ENCODE measurements around the gene PARP6.

The PARP6 gene

GRCh38 chr15:72272213-72272996 lies at the start of gene PARP6:
Gene PARP6 (minus strand): TSS chr15:72272554. CDS start chr15:72267477, 5,077 bp downstream.
- peak; percentile 98 to 99 (median 98) for DNase-seq (ENCODE audit: low read depth in 3 of 3)

DNA sequence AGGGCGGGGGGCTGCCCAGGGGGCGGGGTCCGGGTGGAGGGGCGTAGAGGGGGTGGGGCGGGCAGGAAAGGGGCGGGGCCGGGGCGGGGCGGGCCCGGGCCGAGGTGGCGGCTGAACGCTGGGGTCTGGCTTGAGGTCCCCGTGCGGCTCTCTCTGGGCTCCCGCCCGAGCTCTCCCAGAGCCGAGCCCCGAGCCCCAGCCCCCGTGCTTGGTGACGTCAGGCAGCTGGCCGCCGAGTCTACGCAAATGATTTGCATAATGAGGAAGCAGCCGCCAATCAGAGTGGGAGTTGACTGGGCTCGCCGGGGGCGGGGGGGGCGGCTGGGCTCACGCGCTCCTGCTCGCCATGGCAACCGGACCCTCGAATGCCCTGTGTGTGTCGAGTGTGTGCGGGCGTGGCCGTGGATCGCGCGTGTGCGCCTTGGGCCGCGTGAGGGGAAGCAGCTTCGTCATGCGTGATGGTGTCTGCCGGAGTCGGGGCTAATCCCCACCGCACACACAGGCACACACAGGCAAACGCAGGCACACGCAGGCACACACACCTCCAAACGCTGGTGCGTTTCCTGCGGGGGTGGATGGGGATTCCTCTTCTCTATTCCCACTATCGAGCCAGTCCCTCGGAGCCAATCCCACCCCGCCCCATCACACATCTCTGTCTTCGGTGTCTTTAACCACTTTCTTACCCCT lies 47.8 kb upstream of the PARP6 start, which contains the start of gene CELF6:
TSS of gene CELF6 (minus strand) at position 173 of the 687 bp plus-strand sequence. CDS start 283 bp downstream, outside the sequence.
- peak; percentile 47 to 70 (median 52) for DNase-seq (ENCODE audit: low read depth in 3 of 3)

- peak in 1 of 3 experiments; percentile 26 for DNase-seq (ENCODE audit: low read depth in 3 of 3)
These were observed 47.1 kb upstream of the PARP6 start for GRCh38 chr15:72319360-72319984.

- no peak for DNase-seq (ENCODE audit: low read depth in 3 of 3)
These were observed 46.1 kb upstream of the PARP6 start for GRCh38 chr15:72318408-72318942.

- DNase-seq (ENCODE audit: low read depth in 3 of 3) = no peak
These were observed 43.5 kb upstream of the PARP6 start for GRCh38 chr15:72315706-72316370.

DNA sequence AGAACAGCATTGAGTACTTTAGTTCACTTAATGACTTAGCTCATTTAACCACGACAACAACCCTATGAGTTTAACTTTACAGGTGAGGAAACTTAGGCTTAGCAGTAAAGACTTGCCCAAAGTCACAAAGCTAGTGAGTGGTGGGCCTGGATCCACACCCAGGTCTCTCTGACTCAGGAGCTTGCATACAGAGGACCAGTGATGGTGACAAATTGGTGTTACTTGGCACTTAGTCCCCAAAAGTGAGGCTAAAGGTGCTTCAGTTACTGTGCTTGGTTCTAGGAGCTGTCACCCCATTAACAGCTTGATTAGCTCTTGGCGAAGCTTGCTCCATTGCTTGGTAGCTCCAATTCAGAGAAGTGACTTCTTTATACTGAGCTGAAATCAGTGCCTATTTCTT lies 41.5 kb upstream of the PARP6 start:
- DNase-seq (ENCODE audit: low read depth in 3 of 3) = no peak

DNA sequence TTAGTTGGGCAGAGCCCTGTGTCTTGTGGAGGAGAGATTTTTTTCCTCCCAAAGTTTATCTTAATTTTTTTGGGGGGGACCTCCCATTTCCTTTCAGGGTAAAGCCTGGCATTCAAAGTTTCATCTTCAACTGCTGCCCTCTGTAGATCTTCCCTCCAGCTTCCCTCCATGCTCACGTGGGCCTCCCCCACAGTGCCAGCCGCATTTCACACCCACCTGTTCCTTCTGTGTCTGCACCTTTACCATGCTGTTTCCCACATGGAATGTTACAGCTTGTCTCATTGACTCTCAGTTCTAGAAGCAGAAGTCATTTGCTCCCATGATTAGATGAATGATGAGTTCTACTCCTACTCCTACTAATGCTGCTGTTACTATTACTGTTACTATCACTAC lies 41.1 kb upstream of the PARP6 start:
- DNase-seq (ENCODE audit: low read depth in 3 of 3) = no peak

DNA sequence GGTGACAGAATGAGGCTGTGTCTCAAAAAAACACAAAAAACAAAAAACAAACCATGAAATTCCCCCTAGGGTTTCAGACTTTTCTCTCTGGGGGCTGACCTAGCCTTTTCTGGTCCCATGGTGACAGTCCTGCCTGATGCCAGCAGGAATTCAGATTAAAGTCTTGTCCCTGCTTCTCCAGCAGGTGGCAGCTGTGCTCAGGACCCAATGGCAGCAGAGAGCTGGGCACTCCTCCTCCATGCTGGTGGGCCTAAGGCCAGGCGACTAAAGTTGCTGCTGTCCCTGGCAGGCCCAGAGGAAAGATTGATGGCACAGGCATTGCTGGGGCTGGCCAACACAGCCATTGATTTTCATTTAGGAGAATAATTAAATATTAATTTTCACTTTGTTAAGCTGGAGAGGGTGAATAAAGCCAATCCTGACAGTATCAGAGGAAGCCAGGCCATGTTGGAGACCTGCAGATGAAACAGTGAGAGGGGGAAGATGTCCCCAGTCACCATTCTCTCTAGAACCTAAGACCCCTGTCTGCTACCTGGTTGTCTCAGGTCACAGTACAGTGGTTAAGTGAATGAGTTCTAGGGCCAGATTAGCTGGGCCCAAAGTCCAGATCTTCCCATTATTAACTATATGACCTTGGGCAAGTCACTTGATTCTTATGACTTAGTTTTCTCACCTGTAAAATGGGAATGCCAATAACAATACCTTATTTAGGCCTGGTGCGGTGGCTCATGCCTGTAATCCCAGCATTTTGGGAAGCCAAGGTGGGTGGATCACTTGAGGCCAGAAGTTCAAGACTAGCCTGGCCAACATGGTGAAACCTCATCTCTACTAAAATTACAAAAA lies 40.5 kb upstream of the PARP6 start:
- peak; percentile 35 to 60 (median 44) for DNase-seq (ENCODE audit: low read depth in 3 of 3)

DNA sequence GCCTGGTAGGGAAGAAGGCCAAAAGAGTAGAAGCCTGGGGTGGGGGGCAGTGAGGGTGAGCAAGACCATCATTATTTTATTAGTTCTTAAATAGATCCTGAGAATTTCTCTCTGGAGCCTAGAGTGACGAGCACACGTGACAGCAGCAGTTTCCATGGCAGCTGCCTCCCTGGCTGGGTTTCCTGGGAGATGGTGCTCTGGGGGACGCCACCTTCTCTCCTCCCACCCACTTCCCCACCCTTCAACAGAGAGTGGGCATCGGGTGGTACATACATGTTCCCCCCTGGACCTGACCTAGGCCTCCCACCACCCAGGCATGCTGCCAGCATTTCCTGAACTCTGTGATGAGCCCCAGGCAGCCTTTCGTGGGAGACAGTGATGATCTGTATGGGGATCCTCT lies 34.7 kb upstream of the PARP6 start:
- no peak for DNase-seq (ENCODE audit: low read depth in 3 of 3)

- DNase-seq (ENCODE audit: low read depth in 3 of 3) = peak in 1 of 3 experiments; percentile 15
These were observed 33.9 kb upstream of the PARP6 start for GRCh38 chr15:72306211-72306785.

DNA sequence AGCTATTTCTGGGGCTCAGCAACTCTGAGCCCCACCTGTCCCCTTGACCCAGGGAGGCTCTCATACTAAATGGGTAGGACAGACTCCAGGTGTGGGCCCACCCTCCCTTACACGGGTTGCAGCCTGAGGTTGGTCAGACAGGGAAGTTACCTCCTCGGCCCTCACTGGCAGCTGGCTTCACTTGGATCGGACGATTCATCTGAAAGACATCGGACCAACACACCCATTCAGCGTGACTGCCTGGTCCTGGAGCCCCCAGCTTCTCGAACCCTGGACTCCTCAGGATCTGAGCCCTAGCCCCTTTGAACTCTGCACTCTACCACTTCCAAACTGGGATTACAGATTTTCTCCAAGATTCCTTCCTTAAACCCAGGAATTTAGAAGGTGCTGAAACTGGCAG lies 32.2 kb upstream of the PARP6 start:
- no peak for DNase-seq (ENCODE audit: low read depth in 3 of 3)

DNA sequence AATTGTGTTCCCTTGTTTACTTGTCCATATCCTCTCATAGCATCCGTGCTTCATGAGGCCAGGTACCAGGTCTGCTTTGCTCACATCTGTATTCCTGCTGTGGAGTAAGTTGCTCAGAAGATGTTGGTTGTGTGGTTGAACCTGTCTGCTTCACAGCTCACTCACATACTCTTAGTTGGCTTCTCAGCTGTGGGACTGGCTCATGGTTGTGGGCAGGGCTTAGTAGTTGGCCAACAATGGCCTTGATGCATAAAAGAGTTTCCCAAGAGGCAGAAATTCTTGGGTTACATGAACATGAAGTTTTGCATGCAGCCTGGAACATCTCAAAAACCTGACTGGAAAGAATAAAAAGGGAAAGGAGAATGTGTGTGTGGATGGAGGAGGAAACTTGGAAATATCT lies 30.6 kb upstream of the PARP6 start:
- DNase-seq (ENCODE audit: low read depth in 3 of 3) = no peak

DNA sequence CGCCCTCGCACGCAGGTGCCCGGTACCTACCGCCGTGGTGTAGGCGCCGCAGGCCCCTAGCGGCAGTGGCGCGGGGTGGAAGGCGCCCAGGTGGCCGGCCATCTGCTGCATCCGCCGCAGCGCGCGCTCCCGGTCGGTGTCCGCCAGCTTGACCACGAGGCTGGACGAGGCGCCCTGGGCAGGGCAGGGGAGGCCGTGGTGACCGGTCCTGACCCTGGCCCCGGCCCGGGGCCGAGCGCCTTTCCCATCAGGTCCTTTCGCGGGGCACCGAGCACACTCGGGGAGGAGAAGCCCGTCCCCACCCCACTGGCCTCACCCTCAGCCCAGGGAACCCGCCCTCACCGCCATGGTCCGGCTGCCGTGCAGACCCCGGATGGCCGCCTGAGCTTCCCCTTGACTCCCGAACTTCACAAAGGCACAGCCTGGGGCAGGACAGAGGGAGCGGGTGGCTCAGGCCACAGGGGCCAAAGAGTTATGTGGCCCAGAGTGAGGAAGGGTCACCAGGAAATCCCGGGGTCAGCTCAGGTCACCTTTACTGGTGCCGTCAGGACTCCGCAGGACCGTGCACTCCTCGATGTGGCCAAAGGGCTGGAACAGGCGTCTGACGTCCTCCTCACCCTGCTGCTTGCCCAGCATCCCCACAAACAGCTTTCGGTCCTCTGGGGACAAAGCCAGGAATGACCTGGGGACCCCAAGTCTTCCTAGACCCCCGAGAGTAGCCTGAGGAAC lies 17.4 kb upstream of the PARP6 start:
- DNase-seq (ENCODE audit: low read depth in 3 of 3) = no peak

DNA sequence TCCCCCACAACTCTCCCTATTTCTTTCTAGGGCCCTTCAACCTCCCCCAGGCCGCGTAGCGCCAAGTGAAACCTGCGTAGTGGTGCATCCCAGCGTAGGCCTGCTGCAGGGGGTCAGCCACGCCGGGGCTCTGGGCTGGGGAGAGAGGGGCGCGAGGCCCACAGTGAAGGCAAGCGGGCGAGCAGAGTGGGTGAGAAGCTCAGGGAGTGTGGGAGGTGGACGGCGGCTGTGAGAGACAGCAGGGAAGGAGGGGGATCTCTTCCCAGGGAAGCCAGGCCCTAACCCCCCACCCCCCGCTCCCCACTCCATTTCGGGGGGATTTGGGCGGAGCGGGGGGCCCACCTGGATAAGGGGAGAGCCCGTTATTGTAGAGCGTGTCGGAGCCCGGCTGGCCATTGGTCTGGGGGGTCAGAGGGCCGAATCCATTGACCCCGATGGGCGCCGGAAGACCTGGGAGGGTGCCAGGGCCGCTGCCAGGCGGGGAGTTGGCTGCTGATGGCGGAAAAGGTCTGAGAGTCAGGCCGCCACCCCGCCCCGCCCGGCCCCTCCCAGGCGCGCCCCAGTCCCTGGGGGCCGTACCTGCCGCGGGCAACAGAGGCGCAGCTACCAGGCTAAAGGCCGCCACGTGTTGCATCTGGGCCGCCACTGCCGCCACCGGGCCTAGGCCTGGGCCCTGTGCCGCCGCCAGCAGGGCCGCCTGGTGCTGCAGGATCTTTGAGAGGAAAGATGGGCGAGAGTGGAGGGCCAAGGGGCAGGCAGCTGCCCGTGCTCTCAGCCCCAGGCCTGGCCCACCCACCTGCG lies 16.6 kb upstream of the PARP6 start:
- DNase-seq (ENCODE audit: low read depth in 3 of 3) = no peak

GRCh38 chr15:72285927-72286516 lies 13.7 kb upstream of the PARP6 start:
- DNase-seq (ENCODE audit: low read depth in 3 of 3) = peak; percentile 17 to 50 (median 27)

DNA sequence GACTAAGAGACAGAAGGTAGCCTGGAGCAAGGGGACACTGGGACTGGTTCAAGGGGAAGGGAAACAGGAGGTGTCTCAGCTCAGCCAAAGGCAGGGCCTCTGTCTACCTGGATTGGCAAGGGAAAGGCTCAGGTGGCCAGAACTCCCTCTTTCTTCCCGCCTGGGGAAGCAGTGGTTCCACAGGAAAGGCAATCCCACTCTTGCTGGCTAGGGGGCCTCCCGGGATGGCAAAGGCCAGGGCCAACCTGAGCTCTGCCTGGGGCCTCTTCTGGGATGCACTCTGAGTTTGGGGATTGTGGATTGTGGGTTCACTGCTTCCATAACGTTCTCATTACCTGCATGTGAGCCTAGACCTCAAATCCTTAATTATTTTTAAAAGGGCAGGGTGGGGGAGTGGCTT lies 13.0 kb upstream of the PARP6 start:
- no peak for DNase-seq (ENCODE audit: low read depth in 3 of 3)

DNA sequence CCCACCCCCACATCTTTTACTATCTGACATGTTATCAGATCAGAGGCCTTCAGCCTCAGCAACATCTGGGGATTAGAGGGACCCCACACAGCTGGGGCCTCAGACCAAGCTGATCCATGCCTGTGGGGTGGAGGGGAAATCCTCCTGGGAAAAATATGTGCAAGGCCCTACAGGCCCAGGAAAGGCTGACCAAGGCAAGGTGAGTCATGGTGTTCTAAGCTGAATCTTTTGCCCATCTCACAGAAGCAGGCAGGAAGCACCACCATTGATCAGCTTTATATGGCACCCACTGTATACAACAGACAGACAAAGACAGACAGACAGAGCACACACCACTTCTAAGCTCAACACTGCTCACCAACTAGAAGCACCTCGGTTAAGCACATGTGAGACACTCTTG lies 12.4 kb upstream of the PARP6 start:
- no peak for DNase-seq (ENCODE audit: low read depth in 3 of 3)

DNA sequence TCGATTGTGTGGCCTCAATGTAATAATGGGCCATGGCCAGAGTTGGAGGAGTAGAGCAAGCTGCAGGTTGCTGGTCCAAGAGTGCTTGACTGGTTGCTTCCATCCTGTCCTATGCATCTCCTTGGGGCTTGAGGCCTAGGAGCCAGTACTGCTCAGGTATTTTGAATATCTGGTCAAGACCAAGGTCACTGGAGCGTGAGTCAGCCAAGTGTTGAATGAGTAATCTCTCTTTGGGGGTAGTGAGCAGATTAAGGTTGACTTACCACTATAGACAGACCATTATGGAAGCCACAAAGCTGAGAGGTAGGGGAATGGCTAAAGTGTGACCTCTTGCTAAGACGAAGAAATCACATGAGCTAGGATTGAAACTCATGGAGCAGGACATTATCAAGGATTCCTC lies 9.4 kb upstream of the PARP6 start:
- DNase-seq (ENCODE audit: low read depth in 3 of 3) = no peak

- DNase-seq (ENCODE audit: low read depth in 3 of 3) = no peak
These were observed 8.4 kb upstream of the PARP6 start for GRCh38 chr15:72280751-72281150.

Measured in stimulated activated CD4-positive, alpha-beta T cell treated with anti-CD3 and anti-CD28 coated beads, TNF-alpha, amount 100 ng/mL, for 24 hours (primary cell).